NB4 (cell line): Measurements from ENCODE around the gene SIRT1.

Source experiments
- CTCF ChIP-seq: IDR thresholded peaks from one replicate; pipeline ENCODE4 v1.5.1; 2012; ENCODE audit warnings: low read depth, low read length
- MAX ChIP-seq: IDR thresholded peaks from 2 replicates; pipeline ENCODE4 v1.6.1; 2011; ENCODE audit warnings: low read depth, low read length
- MYC ChIP-seq: IDR thresholded peaks from 2 replicates; pipeline ENCODE4 v1.6.1; 2011; ENCODE audit warnings: low read depth, low read length
- POLR2A ChIP-seq: IDR thresholded peaks from 2 replicates; pipeline ENCODE4 v1.6.1; 2011; ENCODE audit warnings: mild to moderate bottlenecking; ENCODE audit not compliant: insufficient read length; ENCODE audit errors: extremely low read depth

GRCh38 chr10:67903581-67903980 is 19.1 kb downstream of the SIRT1 start:
- no peak for TF ChIP-seq POLR2A
- TF ChIP-seq CTCF, result no peak
- TF ChIP-seq MAX, result no peak
- TF ChIP-seq MYC, result no peak
